SH-SY5Y (cell line): ENCODE measurements around the gene SLAMF8.

Source experiments
- GATA2 ChIP-seq: IDR thresholded peaks from 2 replicates; pipeline ENCODE4 v1.6.1; 2011; ENCODE audit warnings: mild to moderate bottlenecking, low read depth, low read length
- GATA3 ChIP-seq: IDR thresholded peaks from 2 replicates; pipeline ENCODE4 v1.6.1; 2011; ENCODE audit warnings: low read depth, mild to moderate bottlenecking, low read length, moderate library complexity

- TF ChIP-seq GATA2 (no peak), GATA3 (no peak)
These were observed 33.2 kb downstream of the SLAMF8 start for GRCh38 chr1:159859767-159860322.
